K562 (cell line): ENCODE data around the gene EPB41L4B. TPM values are rescaled to one million over a fixed set of nuclear protein-coding genes. Genes with fewer than 3 reads are reported as not detected.

ENCODE experiments used
- HMGN3 ChIP-seq: IDR thresholded peaks from 2 replicates; pipeline ENCODE4 v1.6.1; 2011; ENCODE audit warnings: borderline replicate concordance, low read depth, mild to moderate bottlenecking, mixed read lengths, low read length; ENCODE audit not compliant: insufficient read length; ENCODE audit errors: extremely low read depth
- MAZ ChIP-seq, 2 experiments: fragments of 450-650 bp in 1 of 2; sonication (generic) in 1 of 2; formaldehyde crosslinking; IDR thresholded peaks in 1 of 2; conservative IDR thresholded peaks in 1 of 2; 2 replicates each; pipeline versions ENCODE4 v1.4.0 to v1.5.0; 2020; ENCODE audit warnings: mild to moderate bottlenecking in 1 of 2, missing genetic modification reagents in 1 of 2
- NCOA2 ChIP-seq, 2 experiments: fragments of 450-650 bp; IDR thresholded peaks; 2 replicates each; pipeline ENCODE4 v1.6.1; 2018; ENCODE audit warnings: mild to moderate bottlenecking in 2 of 2, moderate library complexity in 1 of 2; ENCODE audit not compliant: partially characterized antibody in 2 of 2
- ZBTB8A ChIP-seq: fragments of 450-650 bp; IDR thresholded peaks from 2 replicates; pipeline ENCODE4 v1.6.1; 2018; ENCODE audit warnings: mild to moderate bottlenecking, moderate library complexity; ENCODE audit not compliant: partially characterized antibody
- ZNF551 ChIP-seq: fragments of 250-450 bp; sonication (Bioruptor Pico); IDR thresholded peaks from 2 replicates; pipeline ENCODE4 v1.5.0; 2021; ENCODE audit warnings: mild to moderate bottlenecking, moderate library complexity
- polyA plus RNA-seq, 8 experiments: library from polyadenylated mRNA; depleted of rRNA in 4 of 8; stranded (reverse) in 5 of 8; unstranded in 3 of 8; fragments of >200 nt; fragmentation: Nextera tagmentation in 2 of 8; fragmentation: Illumina TruSeq in 1 of 8; extraction: Ambion mirVana in 2 of 8; extraction: Trizol in 1 of 8; gene quantifications; 2 replicates each; pipeline versions ENCODE4 v1.2.1 to v1.2.3, GENCODE V29; 2011 to 2014; ENCODE audit warnings: inconsistent platforms in 1 of 8, missing spikeins in 1 of 8
- total RNA-seq, 7 experiments: library from RNA; depleted of rRNA in 6 of 7; stranded (reverse); fragments of >200 nt in 6 of 7; fragmentation: Illumina TruSeq in 2 of 7; extraction: Trizol in 2 of 7; gene quantifications; 2 replicates each; pipeline versions ENCODE4 v1.2.1 to v1.2.3, GENCODE V29; 2011 to 2021; ENCODE audit warnings: low replicate concordance in 1 of 7
- TF ChIP-seq, protein P1 (sequence below): fragments of 250-450 bp; sonication (Bioruptor Pico); IDR thresholded peaks from 2 replicates; pipeline ENCODE4 v1.6.1; 2021; ENCODE audit warnings: mild to moderate bottlenecking
- TF ChIP-seq, protein P2 (sequence below): fragments of 250-450 bp; sonication (Bioruptor Pico); IDR thresholded peaks from 2 replicates; pipeline ENCODE4 v1.5.0; 2020; ENCODE audit warnings: mild to moderate bottlenecking, borderline replicate concordance
- TF ChIP-seq, protein P3 (sequence below): fragments of 250-450 bp; sonication (Bioruptor Pico); IDR thresholded peaks from 2 replicates; pipeline ENCODE4 v1.4.0; 2020; ENCODE audit warnings: mild to moderate bottlenecking, moderate library complexity

The EPB41L4B gene
- total and polyA plus RNA-seq, 9 of the 15 experiments (the other 6 are each of a cell fraction or from before 2014, with no cell fraction given) = 0.09 to 0.38 (median 0.21) TPM

GRCh38 chr9:109297899-109298298 lies 23.0 kb downstream of the EPB41L4B start (continued):
- no peak for TF ChIP-seq NCOA2 (IDR thresholded peaks at IDR 0.05; ENCODE audit: partially characterized antibody in 2 of 2)
- TF ChIP-seq ZBTB8A = no peak
- TF ChIP-seq, protein P1, sequence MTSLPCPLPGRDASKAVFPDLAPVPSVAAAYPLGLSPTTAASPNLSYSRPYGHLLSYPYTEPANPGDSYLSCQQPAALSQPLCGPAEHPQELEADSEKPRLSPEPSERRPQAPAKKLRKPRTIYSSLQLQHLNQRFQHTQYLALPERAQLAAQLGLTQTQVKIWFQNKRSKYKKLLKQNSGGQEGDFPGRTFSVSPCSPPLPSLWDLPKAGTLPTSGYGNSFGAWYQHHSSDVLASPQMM (CRISPR knock-in tag) = no peak
- TF ChIP-seq, protein P2, sequence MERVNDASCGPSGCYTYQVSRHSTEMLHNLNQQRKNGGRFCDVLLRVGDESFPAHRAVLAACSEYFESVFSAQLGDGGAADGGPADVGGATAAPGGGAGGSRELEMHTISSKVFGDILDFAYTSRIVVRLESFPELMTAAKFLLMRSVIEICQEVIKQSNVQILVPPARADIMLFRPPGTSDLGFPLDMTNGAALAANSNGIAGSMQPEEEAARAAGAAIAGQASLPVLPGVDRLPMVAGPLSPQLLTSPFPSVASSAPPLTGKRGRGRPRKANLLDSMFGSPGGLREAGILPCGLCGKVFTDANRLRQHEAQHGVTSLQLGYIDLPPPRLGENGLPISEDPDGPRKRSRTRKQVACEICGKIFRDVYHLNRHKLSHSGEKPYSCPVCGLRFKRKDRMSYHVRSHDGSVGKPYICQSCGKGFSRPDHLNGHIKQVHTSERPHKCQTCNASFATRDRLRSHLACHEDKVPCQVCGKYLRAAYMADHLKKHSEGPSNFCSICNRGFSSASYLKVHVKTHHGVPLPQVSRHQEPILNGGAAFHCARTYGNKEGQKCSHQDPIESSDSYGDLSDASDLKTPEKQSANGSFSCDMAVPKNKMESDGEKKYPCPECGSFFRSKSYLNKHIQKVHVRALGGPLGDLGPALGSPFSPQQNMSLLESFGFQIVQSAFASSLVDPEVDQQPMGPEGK (CRISPR knock-in tag) = no peak
- TF ChIP-seq, protein P3, sequence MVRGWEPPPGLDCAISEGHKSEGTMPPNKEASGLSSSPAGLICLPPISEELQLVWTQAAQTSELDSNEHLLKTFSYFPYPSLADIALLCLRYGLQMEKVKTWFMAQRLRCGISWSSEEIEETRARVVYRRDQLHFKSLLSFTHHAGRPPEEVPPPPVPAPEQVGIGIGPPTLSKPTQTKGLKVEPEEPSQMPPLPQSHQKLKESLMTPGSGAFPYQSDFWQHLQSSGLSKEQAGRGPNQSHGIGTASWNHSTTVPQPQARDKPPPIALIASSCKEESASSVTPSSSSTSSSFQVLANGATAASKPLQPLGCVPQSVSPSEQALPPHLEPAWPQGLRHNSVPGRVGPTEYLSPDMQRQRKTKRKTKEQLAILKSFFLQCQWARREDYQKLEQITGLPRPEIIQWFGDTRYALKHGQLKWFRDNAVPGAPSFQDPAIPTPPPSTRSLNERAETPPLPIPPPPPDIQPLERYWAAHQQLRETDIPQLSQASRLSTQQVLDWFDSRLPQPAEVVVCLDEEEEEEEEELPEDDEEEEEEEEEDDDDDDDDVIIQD (CRISPR knock-in tag) = no peak
- TF ChIP-seq MAZ (CRISPR knock-in tag; conservative IDR thresholded peaks at IDR 0.05 in 1 of 2, IDR thresholded peaks at IDR 0.05 in 1 of 2) = no peak
- TF ChIP-seq ZNF551 (CRISPR knock-in tag) = no peak
- TF ChIP-seq HMGN3 = no peak
